Skeletal muscle tissue (tissue), 4 donors: ENCODE measurements around the gene SCNN1B. TPM values are rescaled to one million over a fixed set of nuclear protein-coding genes. Genes with fewer than 3 reads are reported as not detected.
"Not testable (repeated sequence)": the region's sequence is repeated elsewhere in the genome, so short reads cannot be mapped to it uniquely, and the experiment has no call there.

Source experiments
- H3K27ac ChIP-seq: one replicate; pipeline ENCODE4 v1.7.0; 2013; ENCODE audit warnings: mild to moderate bottlenecking, low read depth, low read length, inconsistent platforms
- H3K27me3 ChIP-seq, 3 donors: one replicate each; pipeline ENCODE4 v1.7.0; 2013; ENCODE audit warnings: low read length in 3 of 3; ENCODE audit not compliant: control insufficient read depth in 3 of 3, insufficient read depth in 3 of 3
- H3K36me3 ChIP-seq, 3 donors: one replicate each; pipeline ENCODE4 v1.7.0; 2013; ENCODE audit warnings: low read length in 3 of 3; ENCODE audit not compliant: control insufficient read depth in 3 of 3, insufficient read depth in 3 of 3
- H3K4me1 ChIP-seq, 3 donors: one replicate each; pipeline ENCODE4 v1.7.0; 2013; ENCODE audit warnings: low read length in 3 of 3, mild to moderate bottlenecking in 3 of 3; ENCODE audit not compliant: control insufficient read depth in 3 of 3, insufficient read depth in 3 of 3
- H3K4me3 ChIP-seq, 3 donors: one replicate each; pipeline ENCODE4 v1.7.0; 2013; ENCODE audit warnings: low read length in 3 of 3
- H3K9ac ChIP-seq, 3 donors: one replicate each; pipeline ENCODE4 v1.7.0; 2013; ENCODE audit warnings: low read length in 3 of 3, mild to moderate bottlenecking in 3 of 3, moderate library complexity in 2 of 3, low read depth in 1 of 3
- H3K9me3 ChIP-seq, 3 donors: one replicate each; pipeline ENCODE4 v1.7.0; 2013; ENCODE audit warnings: low read length in 3 of 3; ENCODE audit not compliant: control insufficient read depth in 3 of 3
- total RNA-seq: library from RNA; depleted of rRNA; stranded (reverse); fragments of >200 nt; gene quantifications from one replicate; pipeline ENCODE4 v1.2.3, GENCODE V29; 2014
- donor health status: Osteomylitis.

SCNN1B gene
- total RNA-seq, 1 donor from 2014 or later: not detected

- no peak overlapping the region for H3K9ac ChIP-seq
- peaks cover 4 to 15% (median 9%) of the 10 kb centered on the region in 3 donors for H3K27me3 ChIP-seq
- H3K9me3 ChIP-seq: no peaks in the 10 kb centered on the region
- H3K27ac ChIP-seq: no peak overlapping the region
- H3K4me3 ChIP-seq: no peak overlapping the region
- no peaks in the 10 kb centered on the region for H3K36me3 ChIP-seq
- no peaks in the 10 kb centered on the region for H3K4me1 ChIP-seq
Observed at GRCh38 chr16:23374721-23375510, 72.8 kb downstream of the SCNN1B start.

- H3K4me3 ChIP-seq: no peak overlapping the region
- H3K27ac ChIP-seq: no peak overlapping the region
- H3K36me3 ChIP-seq: no peaks in the 10 kb centered on the region
- H3K4me1 ChIP-seq: no peaks in the 10 kb centered on the region
- H3K9ac ChIP-seq: no peak overlapping the region
- H3K27me3 ChIP-seq: peaks cover 3 to 13% (median 7%) of the 10 kb centered on the region in 3 donors
- no peaks in the 10 kb centered on the region for H3K9me3 ChIP-seq
Observed at GRCh38 chr16:23375643-23376042, 73.5 kb downstream of the SCNN1B start.

- H3K9ac ChIP-seq: no peak overlapping the region
- no peaks in the 10 kb centered on the region for H3K36me3 ChIP-seq
- H3K27me3 ChIP-seq: peaks cover 0 to 6% (median 4%) of the 10 kb centered on the region in 3 donors
- no peak overlapping the region for H3K4me3 ChIP-seq
- no peaks in the 10 kb centered on the region for H3K4me1 ChIP-seq
- H3K27ac ChIP-seq: no peak overlapping the region
- H3K9me3 ChIP-seq: no peaks in the 10 kb centered on the region
Observed at GRCh38 chr16:23377071-23377931, 75.2 kb downstream of the SCNN1B start.

- Histone ChIP-seq H3K4me3 (no peak overlapping the region), H3K4me1 (no peaks in the 10 kb centered on the region), H3K27me3 (peaks cover 0 to 6% (median 4%) of the 10 kb centered on the region in 3 donors), H3K36me3 (no peaks in the 10 kb centered on the region), H3K27ac (no peak overlapping the region), H3K9me3 (no peaks in the 10 kb centered on the region), H3K9ac (no peak overlapping the region)
Observed at GRCh38 chr16:23378256-23378655, 76.2 kb downstream of the SCNN1B start.

GRCh38 chr16:23378921-23379320 lies 76.8 kb downstream of the SCNN1B start:
- Histone ChIP-seq H3K27me3 (peaks cover 0 to 4% (median 0%) of the 10 kb centered on the region in 3 donors), H3K9ac (no peak overlapping the region), H3K4me3 (no peak overlapping the region), H3K27ac (no peak overlapping the region), H3K4me1 (no peaks in the 10 kb centered on the region), H3K9me3 (no peaks in the 10 kb centered on the region), H3K36me3 (no peaks in the 10 kb centered on the region)

GRCh38 chr16:23379707-23380106 lies 77.6 kb downstream of the SCNN1B start:
- peaks cover 0 to 4% (median 0%) of the 10 kb centered on the region in 3 donors for H3K27me3 ChIP-seq
- no peaks in the 10 kb centered on the region for H3K36me3 ChIP-seq
- H3K4me1 ChIP-seq: no peaks in the 10 kb centered on the region
- no peaks in the 10 kb centered on the region for H3K9me3 ChIP-seq
- no peak overlapping the region for H3K4me3 ChIP-seq
- H3K27ac ChIP-seq: no peak overlapping the region
- H3K9ac ChIP-seq: no peak overlapping the region

- Histone ChIP-seq H3K4me1 (no peaks in the 10 kb centered on the region), H3K27ac (no peak overlapping the region), H3K27me3 (peaks cover 0 to 4% (median 0%) of the 10 kb centered on the region in 3 donors), H3K36me3 (no peaks in the 10 kb centered on the region), H3K9ac (no peak overlapping the region), H3K9me3 (no peaks in the 10 kb centered on the region), H3K4me3 (no peak overlapping the region)
Observed at GRCh38 chr16:23380501-23380951, 78.4 kb downstream of the SCNN1B start.

GRCh38 chr16:23381702-23382101 lies 79.6 kb downstream of the SCNN1B start:
- H3K4me1 ChIP-seq, H3K36me3 ChIP-seq, H3K27me3 ChIP-seq, H3K4me3 ChIP-seq, H3K9me3 ChIP-seq, H3K27ac ChIP-seq, H3K9ac ChIP-seq: not testable (repeated sequence)

- no peaks in the 10 kb centered on the region for H3K36me3 ChIP-seq
- no peaks in the 10 kb centered on the region for H3K9me3 ChIP-seq
- H3K4me1 ChIP-seq: no peaks in the 10 kb centered on the region
- H3K4me3 ChIP-seq: no peak overlapping the region
- no peak overlapping the region for H3K27ac ChIP-seq
- H3K9ac ChIP-seq: no peak overlapping the region
- H3K27me3 ChIP-seq: peaks cover 0 to 4% (median 0%) of the 10 kb centered on the region in 3 donors
Observed at GRCh38 chr16:23382279-23382678, 80.2 kb downstream of the SCNN1B start.

- Histone ChIP-seq H3K9ac (no peak overlapping the region), H3K27me3 (peaks cover 0 to under 1% (median 0%) of the 10 kb centered on the region in 3 donors), H3K27ac (no peak overlapping the region), H3K4me3 (no peak overlapping the region), H3K9me3 (no peaks in the 10 kb centered on the region), H3K4me1 (no peaks in the 10 kb centered on the region), H3K36me3 (peaks cover 3 to 6% (median 3%) of the 10 kb centered on the region in 3 donors)
Observed at GRCh38 chr16:23383881-23384280, 81.8 kb downstream of the SCNN1B start.
